ENCODE data around the gene FOXJ3. TPM values are rescaled to one million over a fixed set of nuclear protein-coding genes. Genes with fewer than 3 reads are reported as not detected.
A peak's percentile ranks its signal among the peaks of the same experiment; 100 is the strongest.

FOXJ3 gene
- total RNA-seq, 4 donors from 2014 or later: 34.5 to 40.0 (median 36.1) TPM

DNA sequence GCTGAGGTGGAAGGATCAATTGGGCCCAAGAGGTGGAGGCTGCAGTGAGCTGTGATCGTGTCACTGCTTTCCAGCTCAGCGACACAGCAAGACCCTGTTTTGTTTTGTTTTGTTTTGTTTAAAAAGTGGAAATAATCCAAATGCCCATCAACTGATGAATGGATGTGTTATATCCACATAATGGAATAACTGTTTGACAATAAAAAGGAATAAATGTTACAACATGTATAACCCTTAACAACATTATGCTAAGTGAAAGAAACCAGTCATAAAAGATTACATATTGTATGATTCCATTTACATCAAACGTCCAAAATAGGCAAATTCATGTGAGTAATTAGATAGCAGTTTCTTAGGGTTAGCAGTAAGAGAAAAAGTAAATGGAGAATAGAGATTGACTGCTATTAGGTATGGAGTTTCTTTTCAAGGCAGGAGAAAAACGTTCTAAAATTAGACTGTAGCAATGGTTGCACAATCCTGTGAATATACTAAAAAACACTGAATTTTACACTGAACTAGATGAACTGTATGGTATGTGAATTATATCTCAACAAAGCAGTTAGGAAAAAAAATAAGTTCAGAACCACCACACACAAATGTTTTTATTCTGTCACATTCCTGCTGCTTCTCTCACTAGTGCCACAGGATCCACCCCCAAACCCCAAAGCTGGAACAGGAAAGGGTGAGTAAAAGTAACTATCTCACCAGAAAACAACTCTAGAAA is 15.7 kb downstream of the FOXJ3 start:
- H3K27ac ChIP-seq (replicated peaks in 1 of 4): peak overlapping the region in 3 of 4 donors; percentile 44 to 59 (median 56)
- H3K36me3 ChIP-seq: no peaks in the 10 kb centered on the region
- H3K4me1 ChIP-seq: peaks cover 65 to 92% (median 88%) of the 10 kb centered on the region in 4 donors
- no peaks in the 10 kb centered on the region for H3K9me3 ChIP-seq
- no peak for DNase-seq (ENCODE audit: extremely low spot score)
- TF ChIP-seq POLR2A (IDR thresholded peaks at IDR 0.05; ENCODE audit: low read depth): no peak
- no peak for TF ChIP-seq POLR2AphosphoS5 (IDR thresholded peaks at IDR 0.05)
- no peak for TF ChIP-seq EP300 (IDR thresholded peaks at IDR 0.05)
- TF ChIP-seq CTCF (IDR thresholded peaks at IDR 0.05): no peak
- 49% methylated on average over 4 of the region's 4 CpGs for WGBS
- H3K4me3 ChIP-seq: no peak overlapping the region
- no peaks in the 10 kb centered on the region for H3K27me3 ChIP-seq
- intact Hi-C loops (cut with DNase I): no loop called here

- Histone ChIP-seq H3K4me3 (no peak overlapping the region), H3K27ac (replicated peaks in 1 of 4) (peak overlapping the region in 2 of 4 donors; percentile 17 to 56), H3K4me1 (peaks cover 69 to 96% (median 93%) of the 10 kb centered on the region in 4 donors), H3K36me3 (no peaks in the 10 kb centered on the region), H3K9me3 (no peaks in the 10 kb centered on the region), H3K27me3 (no peaks in the 10 kb centered on the region)
- intact Hi-C loops (cut with DNase I): no loop called here
- DNase-seq (ENCODE audit: extremely low spot score): no peak
- WGBS: 94% methylated on average over 4 of the region's 4 CpGs
- TF ChIP-seq POLR2A (IDR thresholded peaks at IDR 0.05; ENCODE audit: low read depth): no peak
- no peak for TF ChIP-seq POLR2AphosphoS5 (IDR thresholded peaks at IDR 0.05)
- TF ChIP-seq EP300 (IDR thresholded peaks at IDR 0.05): no peak
- no peak for TF ChIP-seq CTCF (IDR thresholded peaks at IDR 0.05)
These were observed 16.4 kb downstream of the FOXJ3 start for GRCh38 chr1:42318601-42319000.

- Histone ChIP-seq H3K36me3 (no peaks in the 10 kb centered on the region), H3K27ac (replicated peaks in 1 of 4) (no peak overlapping the region), H3K27me3 (no peaks in the 10 kb centered on the region), H3K9me3 (no peaks in the 10 kb centered on the region), H3K4me1 (peaks cover 71 to 96% (median 93%) of the 10 kb centered on the region in 4 donors), H3K4me3 (no peak overlapping the region)
- no peak for DNase-seq (ENCODE audit: extremely low spot score)
- TF ChIP-seq POLR2A (IDR thresholded peaks at IDR 0.05; ENCODE audit: low read depth) (no peak), CTCF (IDR thresholded peaks at IDR 0.05) (no peak), EP300 (IDR thresholded peaks at IDR 0.05) (no peak), POLR2AphosphoS5 (IDR thresholded peaks at IDR 0.05) (no peak)
- 91% methylated on average over 1 of the region's 1 CpG for WGBS
- intact Hi-C loops (cut with DNase I): no loop called here
These were observed 17.7 kb downstream of the FOXJ3 start for GRCh38 chr1:42317308-42317707.

- DNase-seq (ENCODE audit: extremely low spot score): no peak
- H3K9me3 ChIP-seq: no peaks in the 10 kb centered on the region
- TF ChIP-seq EP300 (IDR thresholded peaks at IDR 0.05) (no peak), POLR2A (IDR thresholded peaks at IDR 0.05; ENCODE audit: low read depth) (no peak), CTCF (IDR thresholded peaks at IDR 0.05) (no peak), POLR2AphosphoS5 (IDR thresholded peaks at IDR 0.05) (no peak)
- no peak overlapping the region for H3K27ac ChIP-seq (replicated peaks in 1 of 4)
- H3K4me1 ChIP-seq: peaks cover 61 to 96% (median 93%) of the 10 kb centered on the region in 4 donors
- no peak overlapping the region for H3K4me3 ChIP-seq
- intact Hi-C loops (cut with DNase I): no loop called here
- H3K36me3 ChIP-seq: no peaks in the 10 kb centered on the region
- H3K27me3 ChIP-seq: no peaks in the 10 kb centered on the region
- WGBS: 45% methylated on average over 2 of the region's 2 CpGs
These were observed 18.7 kb downstream of the FOXJ3 start for GRCh38 chr1:42316292-42316691.

Data from esophagus muscularis mucosa (tissue), 4 donors.